GM12892 (cell line): Measurements from ENCODE around the gene TLNRD1.

ENCODE experiments used
- POLR2A ChIP-seq: IDR thresholded peaks from 2 replicates; pipeline ENCODE4 v1.6.1; 2011; ENCODE audit warnings: low read depth, low read length, control low read depth
- POLR2AphosphoS5 ChIP-seq: IDR thresholded peaks from 2 replicates; pipeline ENCODE4 v1.6.1; 2011; ENCODE audit warnings: low read depth, low read length, control low read depth
- TAF1 ChIP-seq: IDR thresholded peaks from 2 replicates; pipeline ENCODE4 v1.6.1; 2011; ENCODE audit warnings: low read depth, mild to moderate bottlenecking, control low read depth, low read length, borderline replicate concordance

- TF ChIP-seq POLR2AphosphoS5, result no peak
- TF ChIP-seq POLR2A, result no peak
- TF ChIP-seq TAF1, result no peak
Measured at GRCh38 chr15:81003097-81003350, 2.3 kb downstream of the TLNRD1 start.
